GM19463 (cell line): ENCODE measurements around the gene NGRN.
A peak's percentile ranks its signal among the peaks of the same experiment; 100 is the strongest.
"Not testable (repeated sequence)": the region's sequence is repeated elsewhere in the genome, so short reads cannot be mapped to it uniquely, and the experiment has no call there.

Experiments
- ATAC-seq: cut with Tn5 transposase; IDR thresholded peaks from one replicate; pipeline ENCODE4 v1.9.1; 2021; ENCODE audit warnings: mild to moderate bottlenecking, moderate library complexity; ENCODE audit not compliant: unreplicated experiment

The NGRN gene

GRCh38 chr15:90280743-90281142 is 15.3 kb downstream of the NGRN start:
- not testable (repeated sequence) for ATAC-seq

- ATAC-seq = not testable (repeated sequence)
Measured at GRCh38 chr15:90281637-90282036, 16.2 kb downstream of the NGRN start.

GRCh38 chr15:90286678-90287077 is 21.2 kb downstream of the NGRN start:
- ATAC-seq = no peak

- ATAC-seq = no peak
Measured at GRCh38 chr15:90287101-90287500, 21.6 kb downstream of the NGRN start.

GRCh38 chr15:90287946-90288345 is 22.5 kb downstream of the NGRN start:
- no peak for ATAC-seq

GRCh38 chr15:90291679-90292356 is 26.3 kb downstream of the NGRN start:
- no peak for ATAC-seq

- ATAC-seq = not testable (repeated sequence)
Measured at GRCh38 chr15:90293040-90293810, 27.8 kb downstream of the NGRN start.

GRCh38 chr15:90294159-90294558 is 28.7 kb downstream of the NGRN start:
- no peak for ATAC-seq

GRCh38 chr15:90294601-90295269 is 29.3 kb downstream of the NGRN start:
- ATAC-seq = no peak

- ATAC-seq = no peak
Measured at GRCh38 chr15:90295270-90295648, 29.8 kb downstream of the NGRN start.

GRCh38 chr15:90296316-90296884 is 30.9 kb downstream of the NGRN start:
- not testable (repeated sequence) for ATAC-seq

GRCh38 chr15:90297021-90297420 is 31.5 kb downstream of the NGRN start:
- no peak for ATAC-seq

GRCh38 chr15:90300541-90300940 is 35.1 kb downstream of the NGRN start:
- no peak for ATAC-seq

GRCh38 chr15:90300988-90301706 is 35.7 kb downstream of the NGRN start:
- no peak for ATAC-seq

- ATAC-seq = no peak
Measured at GRCh38 chr15:90301707-90302300, 36.3 kb downstream of the NGRN start.

- not testable (repeated sequence) for ATAC-seq
Measured at GRCh38 chr15:90305355-90305754, 39.9 kb downstream of the NGRN start.

GRCh38 chr15:90305932-90306331 is 40.5 kb downstream of the NGRN start:
- no peak for ATAC-seq

GRCh38 chr15:90306560-90306959 is 41.1 kb downstream of the NGRN start:
- peak; percentile 72 for ATAC-seq

GRCh38 chr15:90307661-90308060 is 42.2 kb downstream of the NGRN start:
- no peak for ATAC-seq

- ATAC-seq = no peak
Measured at GRCh38 chr15:90309020-90309419, 43.5 kb downstream of the NGRN start.
